ENCODE data around the gene CACNB1.

The CACNB1 gene

GRCh38 chr17:39158623-39159022 is 38.8 kb downstream of the CACNB1 start:
- Histone ChIP-seq H3K27me3 (ENCODE audit: insufficient read depth, poor library complexity, severe bottlenecking) (no peaks in the 10 kb centered on the region), H3K4me3 (replicated peaks; ENCODE audit: insufficient read depth, low read length) (no peak overlapping the region), H3K27ac (replicated peaks) (no peak overlapping the region)
- no peak for DNase-seq (ENCODE audit: low read depth in 1 of 2, low spot score in 1 of 2)
- TF ChIP-seq, protein P1, sequence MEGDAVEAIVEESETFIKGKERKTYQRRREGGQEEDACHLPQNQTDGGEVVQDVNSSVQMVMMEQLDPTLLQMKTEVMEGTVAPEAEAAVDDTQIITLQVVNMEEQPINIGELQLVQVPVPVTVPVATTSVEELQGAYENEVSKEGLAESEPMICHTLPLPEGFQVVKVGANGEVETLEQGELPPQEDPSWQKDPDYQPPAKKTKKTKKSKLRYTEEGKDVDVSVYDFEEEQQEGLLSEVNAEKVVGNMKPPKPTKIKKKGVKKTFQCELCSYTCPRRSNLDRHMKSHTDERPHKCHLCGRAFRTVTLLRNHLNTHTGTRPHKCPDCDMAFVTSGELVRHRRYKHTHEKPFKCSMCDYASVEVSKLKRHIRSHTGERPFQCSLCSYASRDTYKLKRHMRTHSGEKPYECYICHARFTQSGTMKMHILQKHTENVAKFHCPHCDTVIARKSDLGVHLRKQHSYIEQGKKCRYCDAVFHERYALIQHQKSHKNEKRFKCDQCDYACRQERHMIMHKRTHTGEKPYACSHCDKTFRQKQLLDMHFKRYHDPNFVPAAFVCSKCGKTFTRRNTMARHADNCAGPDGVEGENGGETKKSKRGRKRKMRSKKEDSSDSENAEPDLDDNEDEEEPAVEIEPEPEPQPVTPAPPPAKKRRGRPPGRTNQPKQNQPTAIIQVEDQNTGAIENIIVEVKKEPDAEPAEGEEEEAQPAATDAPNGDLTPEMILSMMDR (IDR thresholded peaks at IDR 0.05; ENCODE audit: insufficient read depth, low read length) = no peak
- TF ChIP-seq REST (IDR thresholded peaks at IDR 0.05; ENCODE audit: insufficient replicate concordance, low read depth) (no peak), POLR2AphosphoS5 (IDR thresholded peaks at IDR 0.05; ENCODE audit: low read depth) (no peak), GABPA (IDR thresholded peaks at IDR 0.05; ENCODE audit: low read depth) (no peak), SPI1 (IDR thresholded peaks at IDR 0.05; ENCODE audit: borderline replicate concordance, low read depth) (no peak)

- no peak for DNase-seq (ENCODE audit: low read depth in 1 of 2, low spot score in 1 of 2)
- Histone ChIP-seq H3K4me3 (replicated peaks; ENCODE audit: insufficient read depth, low read length) (no peak overlapping the region), H3K27me3 (ENCODE audit: insufficient read depth, poor library complexity, severe bottlenecking) (peaks cover 2% of the 10 kb centered on the region), H3K27ac (replicated peaks) (no peak overlapping the region)
- TF ChIP-seq SPI1 (IDR thresholded peaks at IDR 0.05; ENCODE audit: borderline replicate concordance, low read depth) = no peak
- no peak for TF ChIP-seq POLR2AphosphoS5 (IDR thresholded peaks at IDR 0.05; ENCODE audit: low read depth)
- TF ChIP-seq, protein P1 (IDR thresholded peaks at IDR 0.05; ENCODE audit: insufficient read depth, low read length) = no peak
- TF ChIP-seq REST (IDR thresholded peaks at IDR 0.05; ENCODE audit: insufficient replicate concordance, low read depth) = no peak
- no peak for TF ChIP-seq GABPA (IDR thresholded peaks at IDR 0.05; ENCODE audit: low read depth)
Observed at GRCh38 chr17:39156491-39156890, 41.0 kb downstream of the CACNB1 start.

DNA sequence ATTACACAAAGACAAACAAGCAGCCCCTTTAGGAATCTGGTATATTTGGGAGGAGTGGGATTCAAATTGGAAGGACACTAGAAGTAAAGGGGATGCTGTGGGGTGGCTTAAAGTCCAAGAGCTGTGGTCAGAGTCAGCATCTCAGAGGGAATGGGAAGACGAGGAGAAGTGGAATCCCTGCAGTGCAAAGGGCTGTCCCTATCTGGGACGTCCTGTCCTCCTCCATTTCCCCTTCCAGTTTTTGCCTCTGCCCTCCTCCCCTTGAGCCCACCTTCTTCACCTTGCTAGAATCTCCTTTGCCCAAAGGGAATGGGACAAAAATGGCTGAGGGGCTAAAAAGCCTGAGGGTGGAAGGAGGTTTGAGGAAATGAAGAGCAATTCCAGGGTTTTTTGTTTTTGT is 41.8 kb downstream of the CACNB1 start:
- Histone ChIP-seq H3K27ac (replicated peaks) (no peak overlapping the region), H3K4me3 (replicated peaks; ENCODE audit: insufficient read depth, low read length) (no peak overlapping the region), H3K27me3 (ENCODE audit: insufficient read depth, poor library complexity, severe bottlenecking) (peaks cover 6% of the 10 kb centered on the region)
- DNase-seq (ENCODE audit: low read depth in 1 of 2, low spot score in 1 of 2) = no peak
- TF ChIP-seq, protein P1 (IDR thresholded peaks at IDR 0.05; ENCODE audit: insufficient read depth, low read length) = no peak
- TF ChIP-seq SPI1 (IDR thresholded peaks at IDR 0.05; ENCODE audit: borderline replicate concordance, low read depth) = no peak
- TF ChIP-seq REST (IDR thresholded peaks at IDR 0.05; ENCODE audit: insufficient replicate concordance, low read depth) = no peak
- no peak for TF ChIP-seq POLR2AphosphoS5 (IDR thresholded peaks at IDR 0.05; ENCODE audit: low read depth)
- TF ChIP-seq GABPA (IDR thresholded peaks at IDR 0.05; ENCODE audit: low read depth) = no peak

Measured in HL-60 (cell line).